GM11168 (cell line): ENCODE results near the gene PACS2.
"Not testable (repeated sequence)": the region's sequence is repeated elsewhere in the genome, so short reads cannot be mapped to it uniquely, and the experiment has no call there.

ENCODE experiments used
- in situ Hi-C: fragments of 300-500 bp; cut with MboI; formaldehyde crosslinking; loops from one replicate; pipeline ENCODE4 v1.12.0; 2022; ENCODE audit warnings: low sequenced_read_pairs; ENCODE audit not compliant: unreplicated experiment

The PACS2 gene

GRCh38 chr14:105314287-105315200 lies at the start of gene PACS2:
Gene PACS2, plus strand, starts transcription at chr14:105314748. Its CDS starts 171 bp downstream, at chr14:105314919.
- in situ Hi-C loops, result no loop called here

GRCh38 chr14:105267820-105268548 lies 46.6 kb upstream of the PACS2 start:
- in situ Hi-C loops, result no loop called here

GRCh38 chr14:105268736-105269354 lies 45.7 kb upstream of the PACS2 start:
- in situ Hi-C loops, result no loop called here

- in situ Hi-C loops, result no loop called here
Measured at GRCh38 chr14:105269405-105269804, 45.1 kb upstream of the PACS2 start.

- in situ Hi-C loops, result no loop called here
Measured at GRCh38 chr14:105271224-105271890, 43.2 kb upstream of the PACS2 start.

GRCh38 chr14:105272623-105273022 lies 41.9 kb upstream of the PACS2 start:
- in situ Hi-C loops, result no loop called here

- in situ Hi-C loops, result no loop called here
Measured at GRCh38 chr14:105273062-105273461, 41.5 kb upstream of the PACS2 start.

GRCh38 chr14:105274637-105275036 lies 39.9 kb upstream of the PACS2 start:
- in situ Hi-C loops, result no loop called here

- in situ Hi-C loops, result no loop called here
Measured at GRCh38 chr14:105275267-105275946, 39.1 kb upstream of the PACS2 start.

- in situ Hi-C loops, result not testable (repeated sequence)
Measured at GRCh38 chr14:105277448-105277847, 37.1 kb upstream of the PACS2 start.

GRCh38 chr14:105279642-105280361 lies 34.7 kb upstream of the PACS2 start:
- in situ Hi-C loops, result no loop called here

GRCh38 chr14:105280525-105280924 lies 34.0 kb upstream of the PACS2 start:
- in situ Hi-C loops, result no loop called here

GRCh38 chr14:105281371-105282097 lies 33.0 kb upstream of the PACS2 start:
- in situ Hi-C loops, result no loop called here

- in situ Hi-C loops, result no loop called here
Measured at GRCh38 chr14:105282098-105282725, 32.3 kb upstream of the PACS2 start.

- in situ Hi-C loops, result no loop called here
Measured at GRCh38 chr14:105283028-105283427, 31.5 kb upstream of the PACS2 start.

GRCh38 chr14:105283899-105284298 lies 30.6 kb upstream of the PACS2 start:
- in situ Hi-C loops, result no loop called here

- in situ Hi-C loops, result no loop called here
Measured at GRCh38 chr14:105285174-105285573, 29.4 kb upstream of the PACS2 start.

GRCh38 chr14:105286759-105287144 lies 27.8 kb upstream of the PACS2 start:
- in situ Hi-C loops, result no loop called here
